ENCODE results near the gene FBXO38. TPM values are rescaled to one million over a fixed set of nuclear protein-coding genes. Genes with fewer than 3 reads are reported as not detected.

FBXO38 gene
- total and polyA plus RNA-seq, 2 of the 4 experiments (the other 2 are of a cell fraction) = 14.9 to 70.1 TPM

- no peak overlapping the region for H2BK5ac ChIP-seq (ENCODE audit: low read depth, low read length, poor library complexity, severe bottlenecking)
- no peak overlapping the region for H2AFZ ChIP-seq (replicated peaks; ENCODE audit: low read length, poor library complexity)
- no peak overlapping the region for H3K4me3 ChIP-seq (ENCODE audit: insufficient read depth, low read depth, low read length)
- H2BK15ac ChIP-seq (ENCODE audit: low read depth, low read length) = no peak overlapping the region
- no peaks in the 10 kb centered on the region for H3K9me3 ChIP-seq (ENCODE audit: control insufficient read depth, insufficient read depth, low read length)
- no peak overlapping the region for H4K5ac ChIP-seq (ENCODE audit: low read depth, low read length)
- H3K79me1 ChIP-seq (ENCODE audit: low read depth in 1 of 2, low read length in 2 of 2) = no peaks in the 10 kb centered on the region
- no peak overlapping the region for H2AK5ac ChIP-seq (ENCODE audit: low read depth, low read length)
- WGBS, 2 experiments (ENCODE audit: extremely low coverage in 2 of 2, insufficient read length in 1 of 2) = 0% methylated on average over 1 of the region's 1 CpG; no CpG with 5 or more reads in 1 of the 2 experiments
- no peak overlapping the region for H3K27ac ChIP-seq (ENCODE audit: insufficient read depth, low read length)
- ChIA-PET POLR2A (ENCODE audit: unreplicated experiment) (no interaction called here), CTCF (interaction anchor here (1.1 to 1.8 kb wide), 2 partner anchors 10 to 16 kb away, joined by 4 read pairs; no protein-coding TSS in a partner anchor)
- no peak overlapping the region for H3K4ac ChIP-seq (ENCODE audit: low read depth, low read length)
- peaks cover 6% of the 10 kb centered on the region for H3K27me3 ChIP-seq (ENCODE audit: control insufficient read depth, insufficient read depth, low read length)
- no peak overlapping the region for H3K9ac ChIP-seq (ENCODE audit: low read depth, low read length)
- no peak overlapping the region for H3K4me2 ChIP-seq (ENCODE audit: low read depth, low read length)
- H3K18ac ChIP-seq (ENCODE audit: low read depth, low read length) = no peak overlapping the region
- intact Hi-C loops (cut with micrococcal nuclease) (no loop called here), in situ Hi-C loops (cut with MboI; ENCODE audit: low sequenced_read_pairs) (no loop called here), dilution Hi-C loops (cut with HindIII; ENCODE audit: low sequenced_read_pairs, unreplicated experiment) (no loop called here)
- H3K9me1 ChIP-seq (ENCODE audit: insufficient read depth, low read length) = no peaks in the 10 kb centered on the region
- H4K8ac ChIP-seq (ENCODE audit: low read depth in 2 of 2, low read length in 2 of 2) = no peak overlapping the region
- TF ChIP-seq ELK1 (IDR thresholded peaks at IDR 0.05; ENCODE audit: borderline replicate concordance, low read depth, low read length) (no peak), RAD21 (IDR thresholded peaks at IDR 0.05; ENCODE audit: low read length) (no peak)
- H3K23ac ChIP-seq (ENCODE audit: low read depth, low read length) = no peak overlapping the region
- H3K14ac ChIP-seq (replicated peaks; ENCODE audit: low read depth, low read length) = no peak overlapping the region
- no peaks in the 10 kb centered on the region for H4K20me1 ChIP-seq (ENCODE audit: insufficient read depth, low read length)
- ATAC-seq (ENCODE audit: low read depth) = no peak
- no peaks in the 10 kb centered on the region for H3K4me1 ChIP-seq (ENCODE audit: control insufficient read depth, insufficient read depth, low read length)
- no peaks in the 10 kb centered on the region for H3K36me3 ChIP-seq (ENCODE audit: control insufficient read depth, insufficient read depth, low read length)
- DNase-seq = no peak
- H4K91ac ChIP-seq (ENCODE audit: insufficient read depth, low read depth, low read length) = no peak overlapping the region
- no TSS peak for BruUV-seq (replicated peaks)
- H3K56ac ChIP-seq (ENCODE audit: extremely low read depth, insufficient read depth, low read length) = no peak overlapping the region
- H2BK20ac ChIP-seq (ENCODE audit: low read depth, low read length) = no peak overlapping the region
- no peak overlapping the region for H2AK9ac ChIP-seq (replicated peaks; ENCODE audit: low read depth, low read length, poor library complexity)
- no peak overlapping the region for H2BK120ac ChIP-seq (ENCODE audit: low read depth, low read length)
Measured at GRCh38 chr5:148459669-148460068, 75.9 kb downstream of the FBXO38 start.

Measured in IMR-90 (cell line).